ENCODE measurements around the gene FBXL17. TPM values are rescaled to one million over a fixed set of nuclear protein-coding genes. Genes with fewer than 3 reads are reported as not detected.

The FBXL17 gene
- total RNA-seq, 5 donors from 2014 or later (not counting 1 experiment from before 2014, with no cell fraction given), result 20.4 to 30.1 (median 22.1) TPM

DNA sequence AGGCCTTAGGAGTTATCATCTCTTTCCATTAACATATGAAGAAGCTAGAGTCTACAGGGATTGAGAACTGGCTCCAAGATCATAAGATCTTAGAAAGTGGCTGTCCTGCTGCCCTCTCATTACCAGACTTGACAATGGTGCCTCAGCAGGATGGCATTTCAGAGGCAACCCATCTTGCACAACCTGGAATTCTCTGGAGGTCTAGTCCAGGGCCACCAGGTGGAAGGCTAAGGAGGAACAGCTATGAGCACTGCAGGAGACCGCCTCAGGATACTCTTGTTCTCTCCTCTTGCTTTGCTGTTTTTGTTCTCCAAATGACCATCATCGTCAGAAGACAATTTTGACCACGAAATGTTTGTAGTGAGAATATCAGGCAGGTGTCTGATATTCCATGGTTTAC lies 322.6 kb downstream of the FBXL17 start:
- H3K36me3 ChIP-seq (ENCODE audit: control insufficient read depth in 2 of 2, extremely low read depth in 1 of 2, insufficient read depth in 1 of 2, low read length in 1 of 2), result no peaks in the 10 kb centered on the region
- H3K27me3 ChIP-seq (replicated peaks in 1 of 2; ENCODE audit: control insufficient read depth in 2 of 2, extremely low read depth in 1 of 2, insufficient read depth in 2 of 2, low read length in 1 of 2), result no peaks in the 10 kb centered on the region
- H3K9me3 ChIP-seq, result no peaks in the 10 kb centered on the region
- Mint-ChIP-seq H3K27ac (no peak overlapping the region), H3K9me3 (peaks cover 0 to 6% (median 4%) of the 10 kb centered on the region in 3 donors), H3K4me1 (no peaks in the 10 kb centered on the region), H3K36me3 (peaks cover 10% of the 10 kb centered on the region), H3K4me3 (no peak overlapping the region), H3K27me3 (no peaks in the 10 kb centered on the region)
- no peak for ATAC-seq (replicated peaks in 1 of 4)
- H3K4me1 ChIP-seq (ENCODE audit: control insufficient read depth in 1 of 2, extremely low read depth in 1 of 2, insufficient read depth in 2 of 2, low read length in 2 of 2), result no peaks in the 10 kb centered on the region
- H3K4me3 ChIP-seq (ENCODE audit: control insufficient read depth in 1 of 2, extremely low read depth in 1 of 2, low read length in 1 of 2), result no peak overlapping the region
- no peak overlapping the region for H3K27ac ChIP-seq (ENCODE audit: low read length)
- no peak for DNase-seq
- WGBS (ENCODE audit: insufficient coverage), result 80% methylated on average over 1 of the region's 3 CpGs
- POLR2A ChIA-PET, result no interaction called here
- CTCF ChIA-PET, result no interaction called here

DNA sequence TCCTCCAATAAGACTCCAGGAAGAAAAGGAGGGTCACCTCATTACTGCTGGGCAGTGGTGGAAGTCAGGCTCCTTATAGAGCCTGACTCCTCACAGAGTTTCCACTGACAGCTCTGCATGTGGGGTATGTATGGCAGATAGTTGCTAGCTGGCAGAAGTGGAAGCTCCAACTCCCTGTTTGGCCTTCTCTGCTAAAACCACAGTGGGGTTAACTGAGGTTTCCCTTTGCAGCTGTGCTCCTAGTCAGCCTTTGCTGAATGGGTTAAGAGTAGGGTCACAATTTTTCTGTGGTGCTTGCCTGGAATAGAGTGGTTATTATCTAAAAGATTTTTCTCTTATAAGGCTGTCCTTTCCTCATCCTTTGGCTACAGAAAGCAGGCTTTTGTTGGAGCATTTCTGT lies 327.5 kb downstream of the FBXL17 start:
- H3K4me1 Mint-ChIP-seq, result no peaks in the 10 kb centered on the region
- no peaks in the 10 kb centered on the region for H3K27me3 Mint-ChIP-seq
- no peak overlapping the region for H3K27ac Mint-ChIP-seq
- no peak overlapping the region for H3K27ac ChIP-seq (ENCODE audit: low read length)
- no peaks in the 10 kb centered on the region for H3K36me3 ChIP-seq (ENCODE audit: control insufficient read depth in 2 of 2, extremely low read depth in 1 of 2, insufficient read depth in 1 of 2, low read length in 1 of 2)
- no peak overlapping the region for H3K4me3 Mint-ChIP-seq
- H3K9me3 Mint-ChIP-seq, result peaks cover 28 to 45% (median 36%) of the 10 kb centered on the region in 3 donors
- peaks cover 56% of the 10 kb centered on the region for H3K36me3 Mint-ChIP-seq
- DNase-seq (no peak), ATAC-seq (replicated peaks in 1 of 4) (no peak)
- no peaks in the 10 kb centered on the region for H3K9me3 ChIP-seq
- ChIA-PET CTCF (no interaction called here), POLR2A (no interaction called here)
- H3K4me1 ChIP-seq (ENCODE audit: control insufficient read depth in 1 of 2, extremely low read depth in 1 of 2, insufficient read depth in 2 of 2, low read length in 2 of 2), result no peaks in the 10 kb centered on the region
- no peak overlapping the region for H3K4me3 ChIP-seq (ENCODE audit: control insufficient read depth in 1 of 2, extremely low read depth in 1 of 2, low read length in 1 of 2)
- no peaks in the 10 kb centered on the region for H3K27me3 ChIP-seq (replicated peaks in 1 of 2; ENCODE audit: control insufficient read depth in 2 of 2, extremely low read depth in 1 of 2, insufficient read depth in 2 of 2, low read length in 1 of 2)

DNA sequence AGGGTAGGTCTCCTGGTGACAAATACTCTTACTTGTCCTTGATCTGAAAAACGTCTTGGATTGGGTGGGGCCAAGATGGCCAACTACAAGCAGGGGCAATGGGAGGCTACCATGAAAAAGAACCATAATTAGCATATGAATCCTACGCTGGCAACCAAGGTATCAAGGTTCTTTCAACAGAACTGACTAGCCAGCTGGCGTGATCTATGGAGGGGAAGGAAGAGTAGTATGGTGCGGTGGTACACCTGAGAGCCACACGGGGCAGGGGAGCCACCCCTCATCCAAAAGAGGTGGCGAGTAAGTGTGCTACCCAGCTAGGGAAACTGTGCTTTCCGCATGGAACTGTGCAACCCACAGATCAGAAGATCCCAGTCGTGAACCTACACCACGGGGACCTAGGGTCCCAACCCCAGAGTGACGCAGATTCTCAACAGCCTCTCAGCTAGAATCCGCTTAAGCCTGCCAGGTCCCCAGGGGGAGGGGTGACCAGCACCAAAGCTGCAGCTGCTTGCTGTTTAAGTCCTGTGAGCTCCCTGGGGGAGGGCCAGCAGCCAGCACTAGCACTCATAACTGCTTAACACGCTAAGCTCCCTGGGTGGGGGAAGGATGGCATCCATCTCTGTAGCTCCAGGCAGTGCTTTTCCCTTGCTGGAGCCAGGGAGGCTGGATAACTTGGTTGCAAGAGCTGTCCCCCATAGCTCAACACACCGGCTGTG lies 334.8 kb downstream of the FBXL17 start:
- DNase-seq (no peak), ATAC-seq (replicated peaks in 1 of 4) (no peak)
- Mint-ChIP-seq H3K27me3 (no peaks in the 10 kb centered on the region), H3K36me3 (peaks cover 76% of the 10 kb centered on the region), H3K9me3 (peaks cover 13 to 26% (median 16%) of the 10 kb centered on the region in 3 donors), H3K4me3 (no peak overlapping the region), H3K27ac (no peak overlapping the region), H3K4me1 (no peaks in the 10 kb centered on the region)
- WGBS (ENCODE audit: insufficient coverage), result 98% methylated on average over 8 of the region's 13 CpGs
- H3K36me3 ChIP-seq (ENCODE audit: control insufficient read depth in 2 of 2, extremely low read depth in 1 of 2, insufficient read depth in 1 of 2, low read length in 1 of 2), result no peaks in the 10 kb centered on the region
- H3K4me1 ChIP-seq (ENCODE audit: control insufficient read depth in 1 of 2, extremely low read depth in 1 of 2, insufficient read depth in 2 of 2, low read length in 2 of 2), result no peaks in the 10 kb centered on the region
- H3K27ac ChIP-seq (ENCODE audit: low read length), result no peak overlapping the region
- H3K27me3 ChIP-seq (replicated peaks in 1 of 2; ENCODE audit: control insufficient read depth in 2 of 2, extremely low read depth in 1 of 2, insufficient read depth in 2 of 2, low read length in 1 of 2), result no peaks in the 10 kb centered on the region
- CTCF ChIA-PET, result no interaction called here
- H3K4me3 ChIP-seq (ENCODE audit: control insufficient read depth in 1 of 2, extremely low read depth in 1 of 2, low read length in 1 of 2), result no peak overlapping the region
- POLR2A ChIA-PET, result no interaction called here
- H3K9me3 ChIP-seq, result no peaks in the 10 kb centered on the region

DNA sequence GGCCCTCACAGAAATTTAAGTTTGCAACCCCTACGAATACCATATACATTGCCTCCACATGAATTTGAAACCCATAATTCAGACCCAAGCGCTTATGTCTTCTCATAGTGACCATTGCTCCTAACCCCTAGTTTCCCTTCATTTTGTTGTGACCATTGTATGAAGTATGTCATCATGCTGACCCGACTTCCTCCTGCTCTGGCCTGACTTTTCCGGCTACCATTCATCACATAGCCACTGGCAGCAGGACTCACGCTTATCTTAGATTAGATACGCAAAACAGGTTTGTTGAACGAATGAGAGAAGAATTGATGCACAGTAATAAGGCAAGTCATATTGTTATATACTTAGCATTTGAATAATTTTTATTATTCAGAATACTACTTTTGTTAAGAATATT lies 345.4 kb downstream of the FBXL17 start:
- Mint-ChIP-seq H3K27me3 (no peaks in the 10 kb centered on the region), H3K4me1 (no peaks in the 10 kb centered on the region), H3K27ac (no peak overlapping the region), H3K4me3 (no peak overlapping the region), H3K36me3 (peaks cover 19% of the 10 kb centered on the region), H3K9me3 (no peaks in the 10 kb centered on the region)
- ATAC-seq (replicated peaks in 1 of 4) (no peak), DNase-seq (no peak)
- Histone ChIP-seq H3K9me3 (no peaks in the 10 kb centered on the region), H3K27ac (ENCODE audit: low read length) (no peak overlapping the region), H3K4me1 (ENCODE audit: control insufficient read depth in 1 of 2, extremely low read depth in 1 of 2, insufficient read depth in 2 of 2, low read length in 2 of 2) (no peaks in the 10 kb centered on the region), H3K4me3 (ENCODE audit: control insufficient read depth in 1 of 2, extremely low read depth in 1 of 2, low read length in 1 of 2) (no peak overlapping the region), H3K27me3 (replicated peaks in 1 of 2; ENCODE audit: control insufficient read depth in 2 of 2, extremely low read depth in 1 of 2, insufficient read depth in 2 of 2, low read length in 1 of 2) (no peaks in the 10 kb centered on the region), H3K36me3 (ENCODE audit: control insufficient read depth in 2 of 2, extremely low read depth in 1 of 2, insufficient read depth in 1 of 2, low read length in 1 of 2) (no peaks in the 10 kb centered on the region)
- WGBS (ENCODE audit: insufficient coverage), result 92% methylated on average over 2 of the region's 7 CpGs
- POLR2A ChIA-PET, result no interaction called here
- CTCF ChIA-PET, result no interaction called here

DNA sequence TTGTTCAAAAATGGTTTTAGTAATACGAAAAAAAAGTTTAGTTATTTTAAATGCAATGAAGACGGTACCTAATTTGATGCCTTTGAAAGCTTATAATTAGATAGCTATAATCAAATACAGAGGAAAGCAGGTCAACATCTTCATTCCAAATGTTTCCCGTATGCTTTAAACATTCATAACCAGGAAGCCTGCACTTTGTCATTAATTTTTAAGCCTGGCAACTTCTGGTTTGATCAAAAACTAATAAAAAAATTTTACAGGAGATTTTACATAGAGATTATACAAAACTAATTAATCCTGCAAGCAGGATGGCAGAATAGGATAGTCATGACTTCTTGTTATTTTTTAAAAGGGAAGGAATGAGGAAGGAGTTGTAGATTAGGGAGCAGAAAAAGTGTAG lies 353.0 kb downstream of the FBXL17 start:
- no peaks in the 10 kb centered on the region for H3K4me1 Mint-ChIP-seq
- ChIA-PET POLR2A (no interaction called here), CTCF (no interaction called here)
- H3K36me3 ChIP-seq (ENCODE audit: control insufficient read depth in 2 of 2, extremely low read depth in 1 of 2, insufficient read depth in 1 of 2, low read length in 1 of 2), result no peaks in the 10 kb centered on the region
- peaks cover 15% of the 10 kb centered on the region for H3K36me3 Mint-ChIP-seq
- DNase-seq, result no peak
- no peak overlapping the region for H3K4me3 Mint-ChIP-seq
- H3K9me3 Mint-ChIP-seq, result no peaks in the 10 kb centered on the region
- H3K27me3 ChIP-seq (replicated peaks in 1 of 2; ENCODE audit: control insufficient read depth in 2 of 2, extremely low read depth in 1 of 2, insufficient read depth in 2 of 2, low read length in 1 of 2), result no peaks in the 10 kb centered on the region
- H3K27ac ChIP-seq (ENCODE audit: low read length), result no peak overlapping the region
- WGBS (ENCODE audit: insufficient coverage), result 100% methylated on average over 1 of the region's 3 CpGs
- H3K9me3 ChIP-seq, result no peaks in the 10 kb centered on the region
- no peak overlapping the region for H3K4me3 ChIP-seq (ENCODE audit: control insufficient read depth in 1 of 2, extremely low read depth in 1 of 2, low read length in 1 of 2)
- no peak overlapping the region for H3K27ac Mint-ChIP-seq
- no peaks in the 10 kb centered on the region for H3K27me3 Mint-ChIP-seq
- H3K4me1 ChIP-seq (ENCODE audit: control insufficient read depth in 1 of 2, extremely low read depth in 1 of 2, insufficient read depth in 2 of 2, low read length in 2 of 2), result no peaks in the 10 kb centered on the region
- ATAC-seq (replicated peaks in 1 of 4), result no peak

DNA sequence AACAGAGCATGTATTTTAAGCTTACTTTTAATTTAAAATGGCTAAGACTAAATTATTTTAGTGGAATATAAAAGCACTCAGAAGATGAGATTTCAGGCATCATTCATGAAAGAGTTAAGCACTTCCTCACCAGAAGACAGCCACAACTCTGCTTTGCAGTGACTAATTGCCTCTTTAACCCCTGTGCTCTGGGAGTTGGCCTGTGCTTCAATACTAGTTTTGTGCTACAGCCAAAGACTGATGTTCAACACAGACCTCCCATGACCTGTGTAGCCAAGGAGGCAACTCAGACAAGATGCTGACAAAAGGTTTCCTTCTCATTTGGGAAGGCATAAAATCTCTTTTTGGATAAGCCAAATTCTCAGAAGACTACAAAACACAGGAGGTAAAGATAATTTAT lies 353.5 kb downstream of the FBXL17 start:
- H3K4me3 ChIP-seq (ENCODE audit: control insufficient read depth in 1 of 2, extremely low read depth in 1 of 2, low read length in 1 of 2), result no peak overlapping the region
- ATAC-seq (replicated peaks in 1 of 4) (no peak), DNase-seq (no peak)
- H3K27ac ChIP-seq (ENCODE audit: low read length), result no peak overlapping the region
- POLR2A ChIA-PET, result no interaction called here
- Mint-ChIP-seq H3K4me3 (no peak overlapping the region), H3K27me3 (no peaks in the 10 kb centered on the region), H3K9me3 (no peaks in the 10 kb centered on the region), H3K27ac (no peak overlapping the region), H3K36me3 (peaks cover 19% of the 10 kb centered on the region), H3K4me1 (no peaks in the 10 kb centered on the region)
- no peaks in the 10 kb centered on the region for H3K9me3 ChIP-seq
- no peaks in the 10 kb centered on the region for H3K27me3 ChIP-seq (replicated peaks in 1 of 2; ENCODE audit: control insufficient read depth in 2 of 2, extremely low read depth in 1 of 2, insufficient read depth in 2 of 2, low read length in 1 of 2)
- CTCF ChIA-PET, result no interaction called here
- H3K4me1 ChIP-seq (ENCODE audit: control insufficient read depth in 1 of 2, extremely low read depth in 1 of 2, insufficient read depth in 2 of 2, low read length in 2 of 2), result no peaks in the 10 kb centered on the region
- no peaks in the 10 kb centered on the region for H3K36me3 ChIP-seq (ENCODE audit: control insufficient read depth in 2 of 2, extremely low read depth in 1 of 2, insufficient read depth in 1 of 2, low read length in 1 of 2)

DNA sequence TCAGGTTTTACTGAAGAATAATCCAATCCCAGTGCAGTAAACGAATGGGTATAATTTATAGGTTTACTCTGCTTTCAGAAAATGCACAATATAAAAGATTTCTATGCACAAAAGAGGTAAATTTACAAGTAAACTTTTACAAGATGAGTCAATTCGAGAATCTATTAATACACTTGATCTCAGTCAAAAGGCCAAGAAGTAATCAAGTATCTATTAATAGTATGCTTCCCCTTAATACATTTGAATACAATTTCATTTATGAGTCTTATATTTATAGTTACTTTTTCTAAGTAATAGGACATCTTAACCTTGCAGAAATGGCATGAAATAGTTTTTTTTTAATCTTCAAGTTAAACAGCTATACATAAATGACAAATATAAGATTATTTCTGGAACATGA lies 355.9 kb downstream of the FBXL17 start:
- Histone ChIP-seq H3K4me3 (ENCODE audit: control insufficient read depth in 1 of 2, extremely low read depth in 1 of 2, low read length in 1 of 2) (no peak overlapping the region), H3K27me3 (replicated peaks in 1 of 2; ENCODE audit: control insufficient read depth in 2 of 2, extremely low read depth in 1 of 2, insufficient read depth in 2 of 2, low read length in 1 of 2) (no peaks in the 10 kb centered on the region), H3K27ac (ENCODE audit: low read length) (no peak overlapping the region), H3K36me3 (ENCODE audit: control insufficient read depth in 2 of 2, extremely low read depth in 1 of 2, insufficient read depth in 1 of 2, low read length in 1 of 2) (no peaks in the 10 kb centered on the region), H3K9me3 (no peaks in the 10 kb centered on the region), H3K4me1 (ENCODE audit: control insufficient read depth in 1 of 2, extremely low read depth in 1 of 2, insufficient read depth in 2 of 2, low read length in 2 of 2) (no peaks in the 10 kb centered on the region)
- ATAC-seq (replicated peaks in 1 of 4) (no peak), DNase-seq (no peak)
- Mint-ChIP-seq H3K27ac (no peak overlapping the region), H3K36me3 (peaks cover 12% of the 10 kb centered on the region), H3K4me3 (no peak overlapping the region), H3K9me3 (no peaks in the 10 kb centered on the region), H3K27me3 (no peaks in the 10 kb centered on the region), H3K4me1 (no peaks in the 10 kb centered on the region)
- WGBS (ENCODE audit: insufficient coverage), result no CpG with 5 or more reads among the region's 2 CpGs
- ChIA-PET POLR2A (no interaction called here), CTCF (interaction anchor here in 1 of 2 donors (0.6 kb wide), 1 partner anchor 9 kb away, joined by 3 read pairs; no protein-coding TSS in a partner anchor)
